Rectal smooth muscle tissue (tissue), 1 donor: Measurements from ENCODE around the gene PITPNC1.
A peak's percentile ranks its signal among the peaks of the same experiment; 100 is the strongest.
"Not testable (repeated sequence)": the region's sequence is repeated elsewhere in the genome, so short reads cannot be mapped to it uniquely, and the experiment has no call there.

ENCODE experiments used
- H3K27ac ChIP-seq: one replicate; pipeline ENCODE4 v1.7.0; 2013; ENCODE audit warnings: low read depth, low read length, inconsistent platforms
- H3K27me3 ChIP-seq: one replicate; pipeline ENCODE4 v1.7.0; 2013; ENCODE audit warnings: low read length; ENCODE audit not compliant: control insufficient read depth, insufficient read depth
- H3K36me3 ChIP-seq: one replicate; pipeline ENCODE4 v1.7.0; 2013; ENCODE audit warnings: low read length; ENCODE audit not compliant: control insufficient read depth, insufficient read depth
- H3K4me1 ChIP-seq: one replicate; pipeline ENCODE4 v1.7.0; 2013; ENCODE audit warnings: low read length; ENCODE audit not compliant: control insufficient read depth, insufficient read depth
- H3K4me3 ChIP-seq: one replicate; pipeline ENCODE4 v1.7.0; 2013; ENCODE audit warnings: low read length
- H3K9ac ChIP-seq: one replicate; pipeline ENCODE4 v1.7.0; 2013; ENCODE audit warnings: low read length

Gene PITPNC1

GRCh38 chr17:67491681-67492024 lies 114.6 kb downstream of the PITPNC1 start:
- peak overlapping the region; percentile 10 for H3K27ac ChIP-seq
- H3K4me3 ChIP-seq, result no peak overlapping the region
- no peaks in the 10 kb centered on the region for H3K36me3 ChIP-seq
- H3K9ac ChIP-seq, result no peak overlapping the region
- H3K27me3 ChIP-seq, result no peaks in the 10 kb centered on the region
- H3K4me1 ChIP-seq, result peaks cover 10% of the 10 kb centered on the region

- H3K27me3 ChIP-seq, result no peaks in the 10 kb centered on the region
- H3K9ac ChIP-seq, result no peak overlapping the region
- H3K4me3 ChIP-seq, result no peak overlapping the region
- no peak overlapping the region for H3K27ac ChIP-seq
- H3K36me3 ChIP-seq, result no peaks in the 10 kb centered on the region
- H3K4me1 ChIP-seq, result peaks cover 10% of the 10 kb centered on the region
Measured at GRCh38 chr17:67492251-67492740, 115.2 kb downstream of the PITPNC1 start.

- no peaks in the 10 kb centered on the region for H3K27me3 ChIP-seq
- H3K27ac ChIP-seq, result no peak overlapping the region
- H3K4me3 ChIP-seq, result no peak overlapping the region
- no peak overlapping the region for H3K9ac ChIP-seq
- peaks cover 10% of the 10 kb centered on the region for H3K4me1 ChIP-seq
- no peaks in the 10 kb centered on the region for H3K36me3 ChIP-seq
Measured at GRCh38 chr17:67492824-67493517, 115.9 kb downstream of the PITPNC1 start.

GRCh38 chr17:67493812-67494211 lies 116.7 kb downstream of the PITPNC1 start:
- no peak overlapping the region for H3K27ac ChIP-seq
- H3K4me1 ChIP-seq, result peaks cover 10% of the 10 kb centered on the region
- H3K9ac ChIP-seq, result no peak overlapping the region
- H3K36me3 ChIP-seq, result no peaks in the 10 kb centered on the region
- no peaks in the 10 kb centered on the region for H3K27me3 ChIP-seq
- H3K4me3 ChIP-seq, result no peak overlapping the region

GRCh38 chr17:67495534-67495933 lies 118.5 kb downstream of the PITPNC1 start:
- not testable (repeated sequence) for H3K27me3 ChIP-seq, H3K27ac ChIP-seq

GRCh38 chr17:67496286-67496685 lies 119.2 kb downstream of the PITPNC1 start:
- no peaks in the 10 kb centered on the region for H3K27me3 ChIP-seq
- H3K9ac ChIP-seq, result no peak overlapping the region
- H3K36me3 ChIP-seq, result no peaks in the 10 kb centered on the region
- peaks cover 4% of the 10 kb centered on the region for H3K4me1 ChIP-seq
- H3K27ac ChIP-seq, result no peak overlapping the region
- no peak overlapping the region for H3K4me3 ChIP-seq

More at GRCh38 chr17:67495534-67495933, 118.5 kb downstream of the PITPNC1 start:
- not testable (repeated sequence) for H3K36me3 ChIP-seq, H3K4me1 ChIP-seq, H3K4me3 ChIP-seq, H3K9ac ChIP-seq

GRCh38 chr17:67499685-67500084 lies 122.6 kb downstream of the PITPNC1 start:
- no peak overlapping the region for H3K9ac ChIP-seq
- H3K36me3 ChIP-seq, result no peaks in the 10 kb centered on the region
- no peak overlapping the region for H3K4me3 ChIP-seq
- no peaks in the 10 kb centered on the region for H3K4me1 ChIP-seq
- no peak overlapping the region for H3K27ac ChIP-seq
- H3K27me3 ChIP-seq, result no peaks in the 10 kb centered on the region

GRCh38 chr17:67500261-67500660 lies 123.2 kb downstream of the PITPNC1 start:
- Histone ChIP-seq H3K36me3 (no peaks in the 10 kb centered on the region), H3K27me3 (no peaks in the 10 kb centered on the region), H3K27ac (no peak overlapping the region), H3K4me1 (no peaks in the 10 kb centered on the region), H3K9ac (no peak overlapping the region), H3K4me3 (no peak overlapping the region)

GRCh38 chr17:67500677-67501300 lies 123.7 kb downstream of the PITPNC1 start:
- no peaks in the 10 kb centered on the region for H3K4me1 ChIP-seq
- no peak overlapping the region for H3K27ac ChIP-seq
- no peak overlapping the region for H3K4me3 ChIP-seq
- no peaks in the 10 kb centered on the region for H3K36me3 ChIP-seq
- H3K27me3 ChIP-seq, result no peaks in the 10 kb centered on the region
- no peak overlapping the region for H3K9ac ChIP-seq

- Histone ChIP-seq H3K27ac (no peak overlapping the region), H3K27me3 (no peaks in the 10 kb centered on the region), H3K4me3 (no peak overlapping the region), H3K9ac (no peak overlapping the region), H3K36me3 (no peaks in the 10 kb centered on the region), H3K4me1 (no peaks in the 10 kb centered on the region)
Measured at GRCh38 chr17:67502151-67502550, 125.1 kb downstream of the PITPNC1 start.

GRCh38 chr17:67503184-67503583 lies 126.1 kb downstream of the PITPNC1 start:
- no peaks in the 10 kb centered on the region for H3K36me3 ChIP-seq
- H3K4me1 ChIP-seq, result no peaks in the 10 kb centered on the region
- no peak overlapping the region for H3K9ac ChIP-seq
- no peak overlapping the region for H3K27ac ChIP-seq
- no peaks in the 10 kb centered on the region for H3K27me3 ChIP-seq
- H3K4me3 ChIP-seq, result no peak overlapping the region

- no peaks in the 10 kb centered on the region for H3K36me3 ChIP-seq
- H3K27me3 ChIP-seq, result no peaks in the 10 kb centered on the region
- H3K9ac ChIP-seq, result no peak overlapping the region
- no peak overlapping the region for H3K27ac ChIP-seq
- H3K4me3 ChIP-seq, result no peak overlapping the region
- H3K4me1 ChIP-seq, result no peaks in the 10 kb centered on the region
Measured at GRCh38 chr17:67503739-67504138, 126.7 kb downstream of the PITPNC1 start.

- H3K36me3 ChIP-seq, result no peaks in the 10 kb centered on the region
- no peaks in the 10 kb centered on the region for H3K4me1 ChIP-seq
- no peak overlapping the region for H3K9ac ChIP-seq
- H3K4me3 ChIP-seq, result no peak overlapping the region
- H3K27me3 ChIP-seq, result no peaks in the 10 kb centered on the region
- H3K27ac ChIP-seq, result no peak overlapping the region
Measured at GRCh38 chr17:67504182-67504581, 127.1 kb downstream of the PITPNC1 start.
